GM12865 (cell line): ENCODE measurements around the gene CFAP57.

Experiments
- DNase-seq: peaks from one replicate; pipeline ENCODE4 v3.0.0; 2010; ENCODE audit warnings: low read depth
- H3K4me3 ChIP-seq: 2 replicates; pipeline ENCODE4 v1.5.1; 2011; ENCODE audit warnings: mild to moderate bottlenecking, low read depth, low read length, control low read depth
- CTCF ChIP-seq: IDR thresholded peaks from 2 replicates; pipeline ENCODE4 v1.5.1; 2011; ENCODE audit warnings: low read length, control low read depth, low read depth, inconsistent platforms; ENCODE audit not compliant: insufficient read depth; ENCODE audit errors: missing control alignments

Gene CFAP57

GRCh38 chr1:43239484-43239883 is 67.4 kb downstream of the CFAP57 start:
- DNase-seq: peak; percentile 80
- no peak overlapping the region for H3K4me3 ChIP-seq
- TF ChIP-seq CTCF: no peak

- DNase-seq: no peak
- H3K4me3 ChIP-seq: no peak overlapping the region
- TF ChIP-seq CTCF: no peak
Measured at GRCh38 chr1:43241413-43241836, 69.3 kb downstream of the CFAP57 start.

DNA sequence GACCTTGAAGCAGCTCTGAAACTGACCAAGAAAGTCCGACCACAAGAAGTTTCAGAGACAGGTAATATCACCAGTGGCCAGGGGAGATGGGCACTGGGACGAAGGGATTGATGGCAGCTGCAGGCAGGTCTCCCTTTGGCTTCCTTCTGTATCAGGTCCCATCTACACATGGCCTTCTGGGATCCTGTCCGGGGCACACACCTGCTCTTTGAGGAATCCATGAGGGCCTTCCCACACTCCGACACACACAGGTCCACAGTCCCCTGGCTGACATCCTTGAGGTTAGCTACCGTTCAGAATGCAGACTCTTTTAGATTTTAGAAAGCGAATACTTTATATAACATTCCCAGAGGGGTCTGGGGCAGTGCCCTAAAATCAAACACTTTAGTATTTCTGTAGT is 71.2 kb downstream of the CFAP57 start:
- no peak for TF ChIP-seq CTCF
- no peak for DNase-seq
- no peak overlapping the region for H3K4me3 ChIP-seq

DNA sequence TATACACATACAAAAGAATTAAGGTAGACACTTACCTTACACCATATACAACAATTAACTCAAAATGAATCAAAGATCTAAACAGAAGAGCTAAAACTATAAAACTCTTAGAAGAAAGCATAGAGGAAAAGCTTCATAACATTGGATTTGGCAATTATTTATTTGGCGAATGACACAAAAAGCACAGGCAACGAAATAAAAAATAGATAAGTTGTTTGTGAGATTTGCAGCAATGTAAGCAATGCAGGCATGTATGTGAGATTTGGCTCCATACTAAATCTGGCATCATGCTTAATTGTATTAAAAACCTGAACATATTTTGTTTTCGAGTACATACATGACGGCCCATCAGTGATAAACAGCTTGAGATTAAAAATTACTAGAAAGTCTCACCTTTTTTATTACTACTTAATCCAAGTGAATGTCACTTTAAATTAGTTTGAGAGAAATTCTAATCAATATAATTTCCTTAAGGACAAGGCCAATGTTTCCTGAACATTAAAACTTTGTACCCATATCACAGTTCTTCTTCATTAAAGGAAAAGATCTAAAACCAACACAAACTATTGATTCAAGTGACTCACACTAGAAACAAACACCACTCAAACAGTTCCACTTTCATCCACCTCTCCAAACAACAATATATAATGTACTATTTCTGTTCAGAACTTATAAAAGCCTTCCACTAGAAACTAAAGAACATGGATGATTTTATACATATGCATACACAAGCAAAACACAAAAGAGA is 74.5 kb downstream of the CFAP57 start:
- DNase-seq: no peak
- TF ChIP-seq CTCF: no peak
- no peak overlapping the region for H3K4me3 ChIP-seq

GRCh38 chr1:43247256-43247921 is 75.3 kb downstream of the CFAP57 start:
- DNase-seq: no peak
- no peak for TF ChIP-seq CTCF

DNA sequence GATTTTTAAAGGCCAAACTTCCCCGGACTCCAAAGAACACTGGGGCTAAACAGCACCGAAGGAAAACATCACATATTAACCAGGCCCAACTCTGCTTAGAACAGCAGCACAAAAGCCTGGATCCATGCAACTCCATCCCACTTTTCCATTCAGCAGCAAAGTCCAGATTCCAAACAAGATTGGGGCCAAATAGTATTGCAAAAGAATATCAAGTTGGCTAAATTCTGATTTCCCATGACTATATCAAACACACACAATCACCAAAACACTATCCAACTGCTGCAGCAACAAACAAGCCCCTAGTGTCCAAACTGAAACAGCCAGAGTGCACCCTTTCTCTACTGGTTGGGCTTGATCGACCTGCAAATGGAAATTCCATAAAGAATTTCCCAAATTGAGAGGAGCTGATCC is 78.2 kb downstream of the CFAP57 start:
- no peak overlapping the region for H3K4me3 ChIP-seq
- DNase-seq: no peak
- TF ChIP-seq CTCF: no peak

More at GRCh38 chr1:43247256-43247921, 75.3 kb downstream of the CFAP57 start:
- no peak overlapping the region for H3K4me3 ChIP-seq

- no peak overlapping the region for H3K4me3 ChIP-seq
- DNase-seq: no peak
- no peak for TF ChIP-seq CTCF
Measured at GRCh38 chr1:43251024-43251423, 78.9 kb downstream of the CFAP57 start.
